HG02885 (cell line): ENCODE data around the gene MALAT1.

Experiments used
- ATAC-seq: cut with Tn5 transposase; IDR thresholded peaks from one replicate; pipeline ENCODE4 v1.9.1; 2021; ENCODE audit warnings: mild to moderate bottlenecking; ENCODE audit not compliant: unreplicated experiment, poor library complexity

The MALAT1 gene

DNA sequence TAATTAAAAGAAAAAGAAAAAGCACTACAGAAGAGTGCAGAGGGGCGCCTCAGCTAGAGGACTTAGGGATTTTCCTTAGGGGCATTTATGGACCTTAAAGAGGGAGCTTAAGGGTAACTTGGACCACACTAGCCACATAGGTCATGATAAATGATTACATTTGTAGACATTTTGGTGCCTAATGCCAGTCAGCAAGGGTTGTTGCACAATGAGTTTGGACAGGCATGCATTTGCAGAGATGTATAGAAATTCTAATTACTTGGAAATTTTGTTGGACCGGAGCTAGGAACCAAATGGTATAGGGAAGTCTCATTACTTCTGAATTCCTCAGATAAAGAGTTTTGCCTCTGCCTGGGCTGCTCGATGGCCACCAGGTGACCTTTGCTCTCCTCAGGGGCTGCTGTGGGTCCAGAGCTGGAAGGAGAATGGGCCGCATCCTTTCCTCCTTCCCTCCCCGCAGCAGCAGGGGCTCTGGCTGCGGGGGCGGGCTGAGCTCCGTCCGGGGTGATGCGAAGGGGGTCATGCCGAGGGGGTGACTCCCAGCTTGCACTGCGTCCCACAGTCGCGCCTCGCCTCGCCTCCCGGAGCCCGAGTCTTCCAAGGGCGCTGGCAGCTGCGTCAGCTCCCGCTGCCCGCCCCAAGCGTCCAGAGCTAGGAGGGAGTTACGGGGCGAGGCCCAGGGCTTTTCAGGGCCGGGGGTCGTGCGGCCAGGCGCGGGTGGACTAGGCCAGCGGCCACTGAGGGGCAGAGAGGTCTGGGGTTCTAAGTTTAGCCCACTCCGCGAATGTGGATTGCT is 20.3 kb upstream of the MALAT1 start:
- no peak for ATAC-seq

DNA sequence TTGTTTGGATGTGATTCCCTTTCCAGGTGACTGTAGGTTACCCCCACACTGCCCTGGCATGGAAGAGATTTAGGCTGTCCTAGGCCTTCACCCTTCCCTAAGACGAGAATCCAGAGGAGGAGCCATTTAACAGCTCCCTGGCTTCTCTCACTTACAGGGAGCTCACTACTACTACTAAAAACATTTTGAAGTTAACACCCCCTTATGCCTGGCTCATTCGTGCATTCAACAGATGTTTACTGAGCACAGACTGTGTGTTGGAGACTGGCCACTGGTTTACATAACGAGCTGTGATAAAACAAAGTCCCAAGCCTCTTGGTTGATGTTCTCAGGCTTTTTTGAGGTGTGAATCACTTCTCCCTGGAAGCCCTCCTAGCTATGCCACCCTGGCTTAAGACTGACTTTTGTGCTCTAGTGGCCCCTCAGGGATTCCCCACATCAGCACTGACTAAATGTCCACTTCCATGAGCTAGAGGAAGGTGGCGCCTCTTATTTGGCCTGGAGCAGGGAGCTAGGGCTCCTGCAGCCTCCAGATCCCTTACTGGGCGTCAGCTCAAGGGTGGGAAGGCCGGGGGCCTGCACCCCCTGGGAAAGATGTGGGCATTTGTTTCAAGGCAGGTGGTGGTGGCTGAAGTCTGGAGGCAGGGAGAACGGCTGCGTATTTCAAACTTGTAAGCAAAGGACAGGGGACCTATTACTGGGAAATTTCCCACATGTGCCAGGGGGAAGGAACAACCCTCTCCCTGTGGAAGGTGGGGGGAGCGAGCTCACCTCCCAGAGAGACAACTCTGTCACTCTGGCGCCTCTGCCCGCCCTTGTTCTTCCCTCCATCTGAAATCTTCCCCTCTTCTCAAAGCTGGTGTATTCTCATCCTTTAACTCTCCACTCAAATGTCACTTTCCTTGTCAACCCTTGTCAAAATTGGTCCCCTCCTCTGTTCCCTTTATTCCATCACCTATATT is 19.4 kb upstream of the MALAT1 start:
- no peak for ATAC-seq

DNA sequence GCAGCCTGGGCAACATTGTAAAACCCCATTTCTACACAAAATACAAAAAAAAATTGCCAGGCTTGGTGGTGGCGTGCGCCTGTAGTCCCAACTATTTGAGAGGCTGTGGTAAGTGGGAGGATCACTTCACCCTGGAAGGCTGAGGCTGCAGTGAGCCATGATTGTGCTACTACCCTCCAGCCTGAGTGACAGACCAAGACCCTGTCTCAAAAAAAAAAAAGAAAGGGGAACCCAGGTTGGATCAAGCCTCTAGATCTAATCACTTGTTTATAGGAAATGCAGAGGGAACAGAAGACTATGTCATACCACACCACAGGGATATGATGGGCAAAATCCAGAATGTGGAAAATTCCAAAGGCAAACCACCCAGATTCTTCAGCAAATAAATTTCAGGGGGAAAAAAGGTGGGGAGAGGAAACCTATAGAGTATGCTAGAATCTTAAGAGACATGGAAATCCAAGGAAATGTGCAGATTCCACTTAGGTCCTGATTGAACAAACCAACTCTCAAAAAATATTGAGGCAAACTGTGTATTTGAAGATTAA is 16.5 kb upstream of the MALAT1 start:
- no peak for ATAC-seq

DNA sequence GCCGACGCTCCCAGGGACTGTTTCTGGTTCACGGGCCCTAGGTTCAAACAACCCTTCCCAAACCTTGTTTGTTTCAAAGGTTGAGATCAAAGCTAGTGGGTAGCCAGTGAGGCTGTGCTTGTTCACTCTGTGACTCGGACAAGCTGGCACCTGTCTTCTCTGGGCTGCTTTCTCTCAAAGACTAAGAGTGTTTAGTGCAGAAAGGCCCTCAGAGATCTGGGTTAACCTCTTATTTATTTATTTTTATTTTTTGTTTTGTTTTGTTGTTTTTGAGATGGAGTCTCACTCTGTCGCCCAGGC is 13.0 kb upstream of the MALAT1 start:
- ATAC-seq: no peak

DNA sequence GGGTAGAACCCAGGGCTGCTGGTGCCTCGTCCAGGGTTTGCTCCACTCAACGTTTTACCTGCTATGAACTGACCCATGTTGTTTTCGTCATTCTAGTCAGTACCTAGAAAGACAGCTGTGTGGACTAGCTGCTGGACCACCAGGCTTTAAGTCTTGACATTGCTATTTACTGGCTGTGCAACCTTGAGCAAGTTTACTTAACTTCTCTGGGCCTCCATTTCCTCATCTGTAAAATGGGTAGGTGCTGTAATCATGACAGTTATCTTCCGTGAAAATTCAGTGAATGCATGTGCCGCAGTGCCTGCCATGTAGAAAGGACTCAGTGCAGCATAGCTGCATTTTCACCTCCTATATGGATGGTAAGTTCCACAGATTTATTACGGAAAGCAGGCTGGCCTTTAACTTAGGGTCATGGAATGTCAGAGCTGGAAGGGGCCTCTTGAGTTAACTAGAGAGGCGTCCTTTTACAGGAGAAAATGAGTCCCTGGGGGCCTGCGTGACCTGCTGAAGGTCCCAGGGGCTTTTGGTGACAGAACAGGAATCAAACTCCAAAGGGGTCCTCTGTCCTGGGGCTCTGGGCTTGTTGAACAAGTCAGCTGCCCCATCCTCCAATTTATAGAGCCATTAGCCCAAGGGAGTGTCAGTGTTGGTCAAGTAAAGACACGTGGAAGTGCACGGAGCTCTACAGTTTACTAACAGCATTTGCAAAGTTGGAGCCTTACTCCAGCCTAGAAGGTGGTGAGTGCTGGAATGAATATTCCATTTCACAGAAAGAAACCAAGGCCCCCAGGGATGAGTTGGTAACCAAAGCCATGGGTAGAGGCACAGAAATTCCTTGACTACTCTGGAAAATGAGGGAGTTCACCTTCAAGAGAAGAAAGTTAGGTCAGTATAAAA is 12.0 kb upstream of the MALAT1 start:
- no peak for ATAC-seq

DNA sequence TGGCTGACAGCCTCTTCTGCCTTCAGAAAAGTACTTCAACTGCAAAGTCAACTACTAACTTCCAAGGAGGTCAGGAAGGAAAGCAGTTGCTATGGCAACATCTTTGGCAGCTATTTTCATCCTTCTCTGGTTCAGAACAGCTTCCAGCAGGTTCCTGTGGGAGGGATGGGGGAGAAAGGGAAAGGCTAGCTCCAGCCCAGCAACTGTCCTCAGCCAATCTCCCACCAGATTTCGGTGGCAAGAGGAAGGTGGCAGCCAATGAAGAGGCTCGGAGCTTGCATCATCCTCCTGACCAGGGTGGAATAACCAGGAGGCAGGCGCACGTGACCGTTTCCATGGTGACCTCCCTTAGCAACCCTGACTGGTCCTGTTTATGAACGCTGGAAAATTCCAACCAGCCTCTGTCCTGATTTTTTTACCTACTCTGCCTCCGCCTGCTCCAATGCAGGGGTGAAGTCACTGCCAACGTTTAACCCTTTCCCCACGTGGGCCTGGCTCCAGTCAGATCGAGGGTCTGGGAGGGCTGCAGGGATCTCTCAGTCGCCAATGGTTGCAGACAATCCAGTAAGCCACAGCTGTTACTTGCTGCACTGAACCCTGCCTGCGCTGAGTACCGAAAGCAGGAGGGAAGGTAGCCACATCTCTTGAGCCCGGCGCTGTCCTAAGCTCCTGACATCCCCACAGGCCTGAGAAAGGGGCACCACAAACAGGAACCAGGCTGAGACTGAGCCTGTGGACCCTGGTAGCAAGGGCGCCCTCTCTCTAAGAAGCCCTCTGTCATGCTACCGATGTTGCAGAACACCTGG is 11.2 kb upstream of the MALAT1 start:
- peak; percentile 59 for ATAC-seq

DNA sequence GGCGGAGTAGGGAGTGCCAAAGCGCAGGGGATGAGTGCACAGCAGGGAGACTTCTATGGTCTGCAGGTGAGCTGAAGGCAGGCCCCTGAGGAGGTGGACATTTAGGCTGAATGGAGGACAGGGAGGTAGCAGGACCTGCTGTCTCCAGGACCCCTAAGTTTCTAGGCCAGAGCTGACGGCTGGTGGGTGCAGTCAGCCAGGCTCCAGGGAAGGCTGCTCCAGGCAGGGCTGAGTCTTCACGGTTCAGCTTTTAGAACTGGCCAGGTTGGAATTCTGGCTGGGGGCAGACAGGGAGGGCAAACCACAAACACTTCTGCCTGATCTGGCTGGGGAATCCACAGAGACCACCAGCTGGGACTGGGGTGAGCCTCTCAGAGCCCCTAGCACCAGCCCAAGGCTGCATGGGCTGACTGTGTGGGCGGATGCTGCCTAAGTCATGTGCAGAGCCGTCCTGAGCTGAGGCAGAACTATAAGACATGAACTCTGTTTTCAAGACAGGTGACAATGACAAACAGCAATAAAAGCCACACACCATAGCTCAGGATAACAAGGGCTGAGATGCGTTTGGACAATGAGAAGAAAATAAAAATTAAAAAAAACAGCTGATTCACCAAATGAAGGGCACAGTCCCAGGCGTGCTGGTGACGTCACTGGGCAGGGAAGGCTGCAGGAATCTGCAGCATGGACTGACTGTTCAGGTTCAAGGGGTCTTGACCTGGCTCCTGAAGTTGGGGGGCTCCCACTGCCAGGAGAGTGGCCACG is 10.4 kb upstream of the MALAT1 start:
- ATAC-seq: peak; percentile 32

DNA sequence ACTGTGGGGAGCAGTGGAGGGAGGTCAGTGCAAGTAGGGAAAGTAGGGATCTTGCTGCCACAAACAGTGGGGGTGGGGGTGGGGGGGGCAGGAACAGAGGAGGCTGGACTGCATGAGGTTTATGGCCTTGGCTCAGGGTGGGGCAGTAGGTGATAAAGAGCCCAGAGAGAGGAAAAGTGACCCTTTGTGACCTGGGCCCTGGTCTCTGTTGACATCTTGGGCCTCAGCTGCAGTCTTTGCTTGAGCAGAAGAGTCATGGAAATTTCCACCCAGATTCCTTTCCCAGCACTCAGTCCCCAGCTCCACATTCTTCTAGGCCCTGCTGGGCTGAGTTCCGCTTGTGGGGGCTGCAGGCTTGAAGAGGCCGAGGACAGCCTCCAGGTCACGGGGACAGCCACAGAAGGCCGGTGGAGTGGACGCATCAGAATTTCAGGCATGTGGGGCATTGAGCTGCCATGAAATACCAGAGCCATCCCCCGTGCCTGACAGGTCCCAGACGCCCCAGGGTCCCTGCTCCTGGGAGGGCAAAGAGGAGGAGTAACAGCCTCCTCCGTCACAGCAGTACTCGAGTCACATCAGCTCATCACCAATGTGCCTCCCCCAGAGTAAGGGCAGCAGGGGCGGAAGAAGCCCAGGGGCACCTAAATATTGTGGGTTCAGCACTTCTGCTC is 9.7 kb upstream of the MALAT1 start:
- no peak for ATAC-seq

DNA sequence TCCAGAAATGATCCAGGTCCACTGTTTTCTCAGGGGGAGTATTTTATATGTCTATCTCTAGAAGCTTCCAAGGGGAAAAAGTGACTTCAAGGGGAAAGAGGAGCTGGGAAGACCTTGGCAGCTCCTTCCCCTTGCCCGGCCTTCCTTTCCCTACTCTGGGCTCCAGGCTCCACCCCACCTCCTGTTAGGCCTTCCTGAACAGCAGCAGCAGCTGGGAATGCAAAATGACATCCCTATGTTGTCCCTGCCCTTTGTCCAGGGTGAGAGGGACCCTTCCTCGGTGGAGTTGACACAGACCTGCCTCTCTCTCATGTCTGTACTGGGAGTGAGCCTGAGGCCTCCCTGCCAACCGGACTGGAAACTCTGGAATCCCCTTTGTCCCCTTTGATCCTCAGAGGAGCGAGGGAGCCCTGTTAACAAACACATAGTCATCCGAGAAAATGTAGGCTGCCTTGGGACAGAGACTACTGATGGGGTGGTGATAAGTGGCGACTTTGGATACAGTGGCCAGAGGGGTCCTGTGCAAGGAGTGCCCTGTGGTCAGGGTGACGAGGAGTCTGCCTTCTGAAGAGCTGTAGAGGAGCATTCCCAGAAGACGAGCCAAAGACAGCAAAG is 9.0 kb upstream of the MALAT1 start:
- ATAC-seq: no peak

DNA sequence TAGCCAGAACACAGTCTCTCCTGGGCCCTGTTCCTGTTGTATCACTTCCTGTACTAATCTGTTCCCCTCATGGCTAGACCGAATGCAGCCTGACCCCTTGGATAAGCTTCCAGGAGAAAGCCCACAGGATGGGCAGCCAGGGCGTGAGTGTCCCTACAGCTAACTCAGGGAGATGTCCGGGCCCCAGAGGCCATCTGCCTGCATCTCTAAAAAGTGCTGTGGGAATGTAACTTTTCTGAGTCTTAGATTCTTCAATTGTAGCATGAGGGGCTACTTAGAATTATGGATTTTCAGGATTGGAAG is 7.7 kb upstream of the MALAT1 start:
- no peak for ATAC-seq

DNA sequence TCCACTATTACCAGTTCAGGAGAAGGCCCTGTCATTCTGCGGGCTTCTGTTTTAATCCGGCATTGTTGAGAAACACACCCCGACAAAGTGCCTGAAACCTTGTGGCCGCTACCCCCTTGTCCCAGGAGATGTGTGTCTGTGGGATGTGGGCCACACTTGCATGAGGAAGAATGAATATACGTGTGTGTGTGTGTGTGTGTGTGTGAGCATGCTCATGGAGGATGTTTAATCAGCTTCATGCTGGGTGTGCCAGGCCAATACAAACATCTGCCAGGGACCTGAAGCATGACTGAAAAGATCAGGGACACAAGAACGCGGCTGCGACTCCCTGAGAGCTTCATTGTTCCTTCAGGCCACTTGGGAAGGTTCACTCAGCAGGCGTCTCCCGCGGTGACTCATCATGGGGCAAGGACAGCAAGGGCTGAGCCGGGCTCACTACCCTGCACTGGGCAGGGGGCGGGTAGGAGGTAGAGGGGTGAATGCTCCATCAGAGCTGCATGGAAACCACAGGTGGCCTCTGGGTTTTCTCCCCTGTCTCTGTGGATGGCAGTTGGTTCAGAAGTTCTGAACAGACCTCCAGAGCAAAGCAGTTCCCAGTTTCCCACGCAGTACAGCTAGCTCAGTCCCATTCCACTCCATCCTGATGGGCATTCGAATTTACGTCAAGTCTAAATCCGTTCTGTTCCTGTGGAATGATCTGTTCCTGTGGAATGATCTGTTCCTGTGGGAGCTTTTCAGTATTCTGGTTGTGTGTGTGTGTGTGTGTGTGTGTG is 7.0 kb upstream of the MALAT1 start:
- ATAC-seq: no peak

DNA sequence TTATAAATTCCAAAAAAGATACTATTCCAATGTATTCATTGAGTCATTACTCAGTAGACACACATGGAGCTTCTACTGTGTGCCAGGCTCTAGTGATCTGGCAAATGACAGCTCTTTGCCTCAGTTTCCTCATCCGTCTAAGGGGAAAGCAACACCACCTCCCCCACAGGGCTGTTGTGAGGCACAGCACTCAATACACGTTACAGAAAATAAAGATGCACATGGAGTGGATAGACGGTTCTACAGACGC is 6.5 kb upstream of the MALAT1 start:
- no peak for ATAC-seq

DNA sequence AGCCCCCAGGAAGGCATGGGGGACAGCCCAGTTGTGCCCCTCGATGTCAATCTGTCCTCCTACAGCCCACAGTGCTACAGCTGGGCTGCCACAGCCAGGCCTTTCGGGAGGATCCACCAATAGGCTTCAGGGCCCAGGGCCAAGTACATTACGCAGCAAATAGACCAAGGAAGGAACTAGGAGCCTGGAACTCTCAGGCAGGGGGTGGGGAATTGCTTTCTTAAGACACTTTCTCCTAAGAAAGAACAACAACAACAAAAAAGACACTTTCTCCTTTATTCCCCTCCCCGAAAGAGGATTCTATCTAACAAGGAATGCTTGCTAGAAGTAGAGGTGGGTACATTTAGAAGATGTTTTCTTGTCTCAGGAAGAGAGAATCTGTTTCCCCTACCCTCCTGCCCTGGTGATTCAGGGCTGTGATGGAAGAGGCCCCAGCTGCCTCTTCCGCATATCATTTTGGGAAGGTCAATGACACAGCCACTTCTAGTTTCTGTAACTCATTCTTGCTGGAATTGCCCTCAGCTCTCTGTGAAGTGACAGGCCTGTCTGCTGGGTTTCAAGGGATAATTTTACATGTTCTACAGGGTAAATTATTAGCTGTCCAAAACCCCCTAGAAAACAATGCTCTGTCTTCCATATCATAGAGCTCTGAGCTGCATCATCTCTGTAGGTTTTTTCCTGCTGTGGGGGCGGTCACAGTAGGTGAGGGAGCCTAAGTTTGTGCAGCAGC is 6.0 kb upstream of the MALAT1 start:
- ATAC-seq: no peak

DNA sequence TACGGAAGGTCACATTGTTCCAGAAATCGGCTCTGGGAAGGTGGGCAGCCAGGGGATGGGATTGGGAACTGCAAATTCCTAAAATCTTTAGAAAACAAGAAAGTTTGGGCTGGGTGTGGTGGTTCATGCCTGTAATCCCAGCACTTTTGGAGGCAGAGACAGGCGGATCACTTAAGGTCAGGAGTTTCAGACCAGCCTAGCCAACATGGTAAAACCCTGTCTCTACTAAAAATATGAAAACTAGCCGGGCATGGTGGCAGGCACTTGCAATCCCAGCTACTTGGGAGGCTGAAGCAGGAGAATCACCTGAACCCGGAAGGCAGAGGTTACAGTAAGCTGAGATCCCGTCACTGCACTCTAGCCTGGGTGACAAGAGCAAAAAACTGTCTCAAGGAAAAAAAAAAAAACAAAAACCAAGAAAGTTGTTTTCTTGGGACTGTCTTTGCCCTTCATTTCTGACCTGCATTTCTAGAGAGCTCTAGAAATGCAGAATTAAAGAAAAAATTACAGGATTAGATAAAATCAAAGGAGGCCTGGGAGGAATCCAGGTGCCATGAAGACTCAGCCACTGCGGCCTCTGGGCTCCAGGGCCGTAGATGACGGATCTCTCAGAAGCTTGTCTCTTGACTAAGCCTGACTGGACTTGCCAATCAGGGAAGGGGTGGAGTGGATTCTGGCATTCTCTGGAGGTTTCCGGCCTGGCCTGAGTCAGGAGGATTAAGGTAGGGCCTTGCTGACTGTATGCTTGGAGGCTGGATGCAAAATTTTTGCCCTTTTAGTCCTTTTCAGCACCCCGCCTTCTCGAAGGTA is 5.3 kb upstream of the MALAT1 start:
- ATAC-seq: no peak

DNA sequence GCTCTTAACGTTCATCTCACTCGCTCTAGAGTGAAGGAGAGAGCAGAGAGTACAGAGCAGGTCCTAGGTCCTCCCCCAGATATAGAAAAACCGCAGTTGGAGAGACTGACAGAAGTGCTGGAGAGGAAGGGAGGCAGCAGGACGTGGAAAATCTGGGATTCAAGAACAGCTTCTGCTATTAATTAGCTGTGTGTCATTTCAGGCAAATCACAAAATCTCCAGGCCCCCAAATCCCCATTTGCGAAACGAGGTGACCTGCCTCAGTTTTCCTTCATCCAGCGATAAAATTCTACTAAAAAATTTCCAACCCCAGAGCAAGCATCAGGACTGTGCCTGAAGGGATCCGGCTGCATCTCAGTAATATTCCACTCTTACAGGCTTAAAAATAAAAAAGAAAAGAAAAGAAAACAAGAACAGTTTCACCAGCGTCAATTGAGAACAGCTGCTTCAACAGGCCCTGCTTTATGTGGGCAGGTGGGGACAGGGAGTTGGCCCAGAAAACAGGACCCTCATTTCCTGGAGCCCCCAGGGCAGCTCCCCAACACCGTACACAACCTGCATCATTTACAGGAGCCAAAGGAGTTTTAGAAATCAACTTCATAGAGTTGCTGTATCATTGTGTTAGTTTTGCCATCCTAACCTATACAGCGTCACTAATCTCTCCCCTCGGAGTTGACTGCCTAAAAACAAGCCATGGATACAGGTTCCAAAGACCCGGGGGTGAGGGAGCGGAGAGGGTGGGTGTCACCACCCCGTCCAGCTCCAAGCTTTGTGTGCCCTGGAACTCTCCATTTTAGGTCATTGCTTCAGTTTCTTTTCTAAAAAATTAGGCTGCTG is 2.3 kb upstream of the MALAT1 start:
- ATAC-seq: no peak
